ENCODE measurements around the gene EID3. TPM values are rescaled to one million over a fixed set of nuclear protein-coding genes. Genes with fewer than 3 reads are reported as not detected.
"Not testable (repeated sequence)": the region's sequence is repeated elsewhere in the genome, so short reads cannot be mapped to it uniquely, and the experiment has no call there.

EID3 gene
- total and polyA plus RNA-seq, 2 experiments from 2014 or later = 3.3 to 3.4 TPM

GRCh38 chr12:104328278-104328677 is 24.7 kb downstream of the EID3 start:
- not testable (repeated sequence) for H3K4me1 Mint-ChIP-seq; H4K20me1 ChIP-seq (replicated peaks; ENCODE audit: insufficient read depth); H3K4me2 ChIP-seq; H3K4me1 ChIP-seq (ENCODE audit: insufficient read depth); H3F3A ChIP-seq (replicated peaks; ENCODE audit: low read depth); H3K27me3 ChIP-seq (ENCODE audit: insufficient read depth); H3K27ac ChIP-seq (ENCODE audit: low read depth); ATAC-seq; H2AFZ ChIP-seq; H3K79me2 ChIP-seq (replicated peaks; ENCODE audit: insufficient read depth); H3K27me3 Mint-ChIP-seq (ENCODE audit: insufficient read depth, low read depth, poor library complexity); DNase-seq (ENCODE audit: low spot score); H3K4me3 Mint-ChIP-seq; H3K9me3 Mint-ChIP-seq; H3K27ac Mint-ChIP-seq; H3K4me3 ChIP-seq; H3K9me2 ChIP-seq (ENCODE audit: insufficient read depth)
- H3K36me3 ChIP-seq (ENCODE audit: insufficient read depth) = peaks cover 41% of the 10 kb centered on the region
- peaks cover 63% of the 10 kb centered on the region for H3K36me3 Mint-ChIP-seq (ENCODE audit: low read depth)

GRCh38 chr12:104328790-104329189 is 25.3 kb downstream of the EID3 start:
- H3K79me2 ChIP-seq (replicated peaks; ENCODE audit: insufficient read depth) = peaks cover 3% of the 10 kb centered on the region; the same call in 1 of the 2 replicates
- no peak overlapping the region for H3K27ac ChIP-seq (ENCODE audit: low read depth)
- peaks cover 44% of the 10 kb centered on the region for H3K36me3 ChIP-seq (ENCODE audit: insufficient read depth)
- H3K4me2 ChIP-seq = no peak overlapping the region
- Mint-ChIP-seq H3K27ac (no peak overlapping the region), H3K27me3 (ENCODE audit: insufficient read depth, low read depth, poor library complexity) (no peaks in the 10 kb centered on the region), H3K4me3 (no peak overlapping the region), H3K36me3 (ENCODE audit: low read depth) (peaks cover 65% of the 10 kb centered on the region), H3K4me1 (no peaks in the 10 kb centered on the region), H3K9me3 (peaks cover 3% of the 10 kb centered on the region; the same call in 2 of the 3 replicates)
- H3K4me3 ChIP-seq = no peak overlapping the region
- DNase-seq (ENCODE audit: low spot score) (no peak), ATAC-seq (no peak)
- no peaks in the 10 kb centered on the region for H3K4me1 ChIP-seq (ENCODE audit: insufficient read depth)
- no peaks in the 10 kb centered on the region for H3F3A ChIP-seq (replicated peaks; ENCODE audit: low read depth)
- no peaks in the 10 kb centered on the region for H3K9me2 ChIP-seq (ENCODE audit: insufficient read depth)
- no peaks in the 10 kb centered on the region for H3K27me3 ChIP-seq (ENCODE audit: insufficient read depth)
- H2AFZ ChIP-seq = no peak overlapping the region
- H4K20me1 ChIP-seq (replicated peaks; ENCODE audit: insufficient read depth) = peaks cover 11% of the 10 kb centered on the region; the same call in 1 of the 2 replicates
- TF ChIP-seq CTCF (conservative IDR thresholded peaks at IDR 0.05; ENCODE audit: low read depth in 2 of 2) (no peak), JUNB (IDR thresholded peaks at IDR 0.05; ENCODE audit: unreplicated experiment) (no peak), POLR2AphosphoS5 (IDR thresholded peaks at IDR 0.05; ENCODE audit: low read depth) (no peak), STAT1 (IDR thresholded peaks at IDR 0.05; ENCODE audit: unreplicated experiment) (no peak), ZNF114 (CRISPR knock-in tag; IDR thresholded peaks at IDR 0.05) (no peak), NANOG (IDR thresholded peaks at IDR 0.05; ENCODE audit: borderline replicate concordance) (no peak), CREB1 (CRISPR knock-in tag; IDR thresholded peaks at IDR 0.05; ENCODE audit: low read depth) (no peak), ZNF331 (CRISPR knock-in tag; IDR thresholded peaks at IDR 0.05; ENCODE audit: low read depth) (no peak), EZH2 (IDR thresholded peaks at IDR 0.05; ENCODE audit: low read depth, unreplicated experiment) (no peak), ZNF462 (CRISPR knock-in tag; IDR thresholded peaks at IDR 0.05) (no peak), REST (IDR thresholded peaks at IDR 0.05; ENCODE audit: unreplicated experiment) (no peak)

Data from GM23338 (cell line).